NT2/D1 (cell line): ENCODE measurements around the gene TACC2.
"Not testable (repeated sequence)": the region's sequence is repeated elsewhere in the genome, so short reads cannot be mapped to it uniquely, and the experiment has no call there.

ENCODE experiments used
- DNase-seq: peaks from one replicate; pipeline ENCODE4 v3.0.0-alpha.2; 2011; ENCODE audit warnings: low read depth, low spot score
- H3K27me3 ChIP-seq: 2 replicates; pipeline ENCODE4 v1.6.0; 2011; ENCODE audit warnings: mild to moderate bottlenecking; ENCODE audit not compliant: insufficient read length, insufficient read depth
- H3K36me3 ChIP-seq: 2 replicates; pipeline ENCODE4 v1.6.1; 2011; ENCODE audit warnings: mild to moderate bottlenecking, low read length, mixed read lengths; ENCODE audit not compliant: insufficient read depth, insufficient read length
- H3K4me1 ChIP-seq: 2 replicates; pipeline ENCODE4 v1.5.1; 2011; ENCODE audit not compliant: insufficient read depth, insufficient read length
- H3K4me3 ChIP-seq: 2 replicates; pipeline ENCODE4 v1.5.1; 2011; ENCODE audit warnings: low read depth; ENCODE audit not compliant: insufficient read length
- H3K9ac ChIP-seq: 2 replicates; pipeline ENCODE4 v1.6.0; 2011; ENCODE audit warnings: low read depth; ENCODE audit not compliant: insufficient read length
- H3K9me3 ChIP-seq: 2 replicates; pipeline ENCODE4 v1.5.1; 2011; ENCODE audit warnings: mild to moderate bottlenecking, low read length; ENCODE audit not compliant: insufficient read depth
- SUZ12 ChIP-seq: IDR thresholded peaks from 2 replicates; pipeline ENCODE4 v1.6.1; 2011; ENCODE audit not compliant: insufficient read length, insufficient read depth; ENCODE audit errors: extremely low read depth
- YY1 ChIP-seq: IDR thresholded peaks from 2 replicates; pipeline ENCODE4 v1.6.1; 2011; ENCODE audit not compliant: insufficient read length, insufficient read depth
- ZNF274 ChIP-seq: IDR thresholded peaks from 2 replicates; pipeline ENCODE4 v1.6.1; 2011; ENCODE audit warnings: mild to moderate bottlenecking, low read depth, low read length

TACC2 gene

DNA sequence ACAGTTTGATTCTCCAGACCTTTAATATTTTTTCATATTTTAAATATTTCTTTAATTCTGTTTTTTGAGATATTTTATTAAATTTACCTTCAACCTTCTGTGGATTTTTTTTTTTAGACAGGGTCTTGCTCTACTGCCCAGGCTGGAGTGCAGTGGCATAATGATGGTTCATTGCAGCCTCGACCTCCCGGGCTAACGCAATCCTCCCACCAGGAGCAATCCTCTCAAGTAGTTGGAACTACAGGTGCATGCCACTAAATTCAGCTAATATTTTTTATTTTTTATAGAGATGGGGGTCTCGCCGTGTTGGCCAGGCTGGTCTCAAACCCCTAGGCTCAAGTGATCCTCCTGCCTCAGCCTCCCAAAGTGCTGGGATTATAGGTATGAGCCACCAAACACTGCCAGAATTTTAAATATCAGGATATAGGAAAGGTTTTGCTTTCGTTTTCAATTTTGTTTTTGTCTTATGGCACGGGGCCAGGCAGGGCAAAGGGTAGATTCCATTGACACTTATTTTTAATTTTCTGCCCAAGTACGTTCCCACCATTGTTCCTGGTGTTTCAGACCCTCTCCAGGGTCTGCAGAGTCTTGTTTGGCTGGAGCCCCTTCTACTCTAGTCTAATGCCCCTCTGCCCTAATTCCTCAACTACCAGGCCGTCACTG, 1.2 kb downstream of the TACC2 start:
- H3K27me3 ChIP-seq: no peaks in the 10 kb centered on the region
- H3K9me3 ChIP-seq: no peaks in the 10 kb centered on the region
- H3K4me1 ChIP-seq: no peaks in the 10 kb centered on the region
- no peak overlapping the region for H3K9ac ChIP-seq
- TF ChIP-seq SUZ12: no peak
- TF ChIP-seq YY1: no peak
- TF ChIP-seq ZNF274: no peak
- no peaks in the 10 kb centered on the region for H3K36me3 ChIP-seq
- no peak for DNase-seq
- H3K4me3 ChIP-seq: no peak overlapping the region

DNA sequence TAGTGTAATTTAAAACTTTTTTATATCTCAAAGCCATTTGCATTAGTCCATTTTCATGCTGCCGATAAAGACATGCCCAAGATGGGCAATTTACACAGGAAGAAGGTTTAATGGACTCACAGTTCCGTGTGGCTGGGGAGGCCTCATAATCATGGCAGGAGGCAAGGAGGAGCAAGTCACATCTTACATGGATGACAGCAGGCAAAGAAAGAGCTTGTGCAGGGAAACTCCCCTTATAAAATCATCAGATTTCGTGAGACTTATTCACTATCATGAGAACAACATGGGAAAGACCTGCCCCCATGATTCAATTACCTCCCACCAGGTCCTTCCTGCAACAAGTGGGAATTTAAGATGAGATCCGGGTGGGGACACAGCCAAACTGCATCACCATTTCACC, 2.8 kb downstream of the TACC2 start:
- DNase-seq, H3K36me3 ChIP-seq, H3K4me3 ChIP-seq, H3K9ac ChIP-seq, H3K27me3 ChIP-seq, H3K4me1 ChIP-seq, H3K9me3 ChIP-seq: not testable (repeated sequence)

DNA sequence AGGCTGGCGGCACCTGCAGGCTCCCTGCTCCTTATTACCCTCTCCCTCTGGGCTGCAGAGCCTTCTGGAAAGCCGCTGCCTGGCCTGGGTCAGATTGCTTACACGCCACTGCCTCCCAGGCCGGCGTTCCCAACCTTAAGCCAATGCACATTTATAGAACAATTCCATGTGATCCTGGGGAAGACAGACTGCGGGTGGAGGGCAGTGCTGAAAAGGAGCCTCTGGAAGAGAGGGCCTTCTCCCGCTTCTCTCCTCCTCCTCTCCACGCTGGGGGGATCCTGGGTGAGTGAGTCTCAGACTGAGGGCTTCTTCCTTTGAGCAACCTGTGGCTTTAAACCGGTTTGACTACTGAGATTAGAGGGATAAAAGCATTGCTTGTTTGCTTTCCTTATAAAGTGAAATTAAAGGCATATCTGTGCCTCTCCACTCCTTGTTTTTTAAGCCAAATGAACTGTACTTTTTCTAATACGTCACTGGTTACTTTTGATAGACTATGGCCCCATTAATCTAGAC, 5.5 kb downstream of the TACC2 start:
- no peak overlapping the region for H3K4me3 ChIP-seq
- no peak overlapping the region for H3K9ac ChIP-seq
- no peaks in the 10 kb centered on the region for H3K27me3 ChIP-seq
- TF ChIP-seq SUZ12 (no peak), ZNF274 (no peak), YY1 (no peak)
- H3K4me1 ChIP-seq: peaks cover 3% of the 10 kb centered on the region
- H3K36me3 ChIP-seq: no peaks in the 10 kb centered on the region
- no peak for DNase-seq
- H3K9me3 ChIP-seq: no peaks in the 10 kb centered on the region

DNA sequence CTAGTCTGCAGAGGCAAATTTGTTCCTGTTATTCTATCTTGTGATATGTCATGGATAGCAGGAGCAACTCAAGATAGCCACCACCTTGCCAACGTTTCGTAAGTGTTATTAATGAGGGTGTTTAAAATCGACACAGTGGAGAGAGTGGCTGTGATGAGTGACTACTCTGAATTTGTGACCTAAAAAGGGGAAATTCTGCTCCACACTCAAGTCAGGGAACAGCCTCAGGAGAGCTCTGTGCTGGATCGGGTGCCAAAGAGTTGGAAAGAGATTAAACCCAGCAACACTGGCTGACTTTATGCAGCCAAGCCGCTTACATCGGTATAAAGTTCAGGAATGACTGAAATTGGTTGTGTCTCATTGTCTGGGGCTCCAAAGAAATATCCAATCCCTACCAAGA, 9.5 kb downstream of the TACC2 start:
- TF ChIP-seq YY1 (no peak), ZNF274 (no peak), SUZ12 (no peak)
- DNase-seq: no peak
- Histone ChIP-seq H3K36me3 (no peaks in the 10 kb centered on the region), H3K9ac (no peak overlapping the region), H3K4me3 (no peak overlapping the region), H3K27me3 (no peaks in the 10 kb centered on the region), H3K9me3 (peaks cover 11% of the 10 kb centered on the region; the same call in 1 of the 2 replicates), H3K4me1 (peaks cover 3% of the 10 kb centered on the region)

DNA sequence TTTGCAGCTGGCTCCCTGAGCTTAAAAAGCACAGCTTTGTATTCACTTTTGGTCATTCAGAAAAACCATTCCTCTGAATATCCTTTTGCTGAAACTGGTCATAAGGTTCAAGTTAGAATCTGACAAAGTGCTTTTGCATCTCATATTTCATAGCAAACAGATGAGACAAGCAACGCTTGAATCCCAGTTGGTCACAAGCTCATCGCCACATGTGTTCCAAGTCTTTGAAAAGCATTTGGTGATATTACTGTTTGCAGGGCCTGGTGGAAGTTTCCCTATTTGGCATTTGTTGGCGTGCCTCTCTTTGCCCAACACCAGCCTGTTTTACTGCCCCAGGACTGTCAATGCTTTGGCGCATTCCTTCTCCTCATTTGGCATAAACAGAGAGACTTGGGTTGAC, 10.3 kb downstream of the TACC2 start:
- Histone ChIP-seq H3K4me1 (peaks cover 3% of the 10 kb centered on the region), H3K4me3 (no peak overlapping the region), H3K9me3 (peaks cover 11% of the 10 kb centered on the region; the same call in 1 of the 2 replicates), H3K27me3 (no peaks in the 10 kb centered on the region), H3K36me3 (no peaks in the 10 kb centered on the region), H3K9ac (no peak overlapping the region)
- DNase-seq: no peak
- TF ChIP-seq YY1 (no peak), SUZ12 (no peak), ZNF274 (no peak)

DNA sequence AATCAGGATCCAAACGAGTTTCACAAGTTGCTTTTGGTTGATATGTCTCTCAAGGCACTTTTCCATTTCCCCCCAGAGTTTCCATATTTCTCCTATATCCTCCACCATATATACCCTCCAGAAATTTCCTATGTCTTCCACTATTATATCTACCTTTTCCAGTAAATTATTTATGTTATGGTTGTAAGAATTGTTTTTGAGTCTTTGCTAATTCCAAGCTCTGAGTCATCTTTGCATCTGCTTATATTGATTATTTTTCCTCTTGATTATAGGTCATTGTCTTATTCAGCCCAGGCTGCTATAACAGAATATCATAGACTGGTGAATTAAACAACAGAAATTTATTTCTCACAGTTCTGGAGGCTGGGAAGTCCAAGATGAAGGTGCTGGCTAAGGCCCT, 12.7 kb downstream of the TACC2 start:
- Histone ChIP-seq H3K9ac (no peak overlapping the region), H3K9me3 (peaks cover 11% of the 10 kb centered on the region; the same call in 1 of the 2 replicates), H3K27me3 (no peaks in the 10 kb centered on the region), H3K4me1 (no peaks in the 10 kb centered on the region), H3K4me3 (no peak overlapping the region), H3K36me3 (no peaks in the 10 kb centered on the region)
- TF ChIP-seq SUZ12 (no peak), YY1 (no peak), ZNF274 (no peak)
- no peak for DNase-seq

DNA sequence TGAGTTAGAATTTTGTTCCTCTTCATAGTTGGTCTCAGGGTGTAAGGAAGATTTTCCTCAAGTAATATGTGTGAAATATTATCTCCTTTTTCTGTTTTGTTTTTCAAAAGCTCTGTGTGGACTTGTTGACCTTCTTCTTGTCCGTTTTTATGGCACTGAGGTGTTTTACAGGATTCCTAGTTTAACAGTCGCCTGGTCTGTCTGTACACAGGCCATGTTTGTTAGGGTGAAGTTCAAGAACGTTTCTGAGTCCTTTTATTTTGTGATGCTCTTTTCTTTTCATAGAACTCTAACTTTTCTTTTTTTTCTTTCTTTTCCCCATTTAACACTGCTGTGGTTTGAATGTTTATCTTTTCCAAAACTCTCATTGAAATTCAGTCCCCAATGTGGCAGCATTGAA, 18.5 kb downstream of the TACC2 start:
- H3K4me1 ChIP-seq: no peaks in the 10 kb centered on the region
- no peak overlapping the region for H3K9ac ChIP-seq
- H3K27me3 ChIP-seq: no peaks in the 10 kb centered on the region
- no peak for TF ChIP-seq ZNF274
- no peak for TF ChIP-seq YY1
- no peak for TF ChIP-seq SUZ12
- no peak overlapping the region for H3K4me3 ChIP-seq
- no peaks in the 10 kb centered on the region for H3K36me3 ChIP-seq
- no peak for DNase-seq
- 0 out of 2 replicates have a peak, but pooled peaks cover under 1% of the 10 kb centered on the region for H3K9me3 ChIP-seq
